AG09319 (cell line): ENCODE data around the gene SLC35A4.
"Not testable (repeated sequence)": the region's sequence is repeated elsewhere in the genome, so short reads cannot be mapped to it uniquely, and the experiment has no call there.

ENCODE experiments used
- DNase-seq: peaks from one replicate; pipeline ENCODE4 v3.0.0-alpha.2; 2010; ENCODE audit warnings: low read depth; ENCODE audit errors: extremely low read depth
- CTCF ChIP-seq: IDR thresholded peaks from 2 replicates; pipeline ENCODE4 v1.5.1; 2011; ENCODE audit warnings: low read depth, mild to moderate bottlenecking, inconsistent platforms, low read length, moderate library complexity

Gene SLC35A4

GRCh38 chr5:140591747-140592372, 27.2 kb downstream of the SLC35A4 start:
- TF ChIP-seq CTCF: no peak
- no peak for DNase-seq

DNA sequence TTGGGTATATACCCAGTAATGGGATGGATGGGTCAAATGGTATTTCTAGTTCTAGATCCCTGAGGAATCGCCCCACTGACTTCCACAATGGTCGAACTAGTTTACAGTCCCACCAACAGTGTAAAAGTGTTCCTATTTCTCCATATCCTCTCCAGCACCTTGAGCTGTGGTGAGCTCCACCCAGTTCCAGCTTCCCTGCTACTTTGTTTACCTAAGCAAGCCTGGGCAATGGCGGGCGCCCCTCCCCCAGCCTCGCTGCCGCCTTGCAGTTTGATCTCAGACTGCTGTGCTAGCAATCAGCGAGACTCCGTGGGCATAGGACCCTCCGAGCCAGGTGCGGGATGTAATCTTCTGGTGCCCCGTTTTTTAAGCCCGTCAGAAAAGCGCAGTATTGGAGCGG, 28.4 kb downstream of the SLC35A4 start:
- DNase-seq: not testable (repeated sequence)

GRCh38 chr5:140594169-140594568, 29.5 kb downstream of the SLC35A4 start:
- no peak for TF ChIP-seq CTCF
- no peak for DNase-seq

DNA sequence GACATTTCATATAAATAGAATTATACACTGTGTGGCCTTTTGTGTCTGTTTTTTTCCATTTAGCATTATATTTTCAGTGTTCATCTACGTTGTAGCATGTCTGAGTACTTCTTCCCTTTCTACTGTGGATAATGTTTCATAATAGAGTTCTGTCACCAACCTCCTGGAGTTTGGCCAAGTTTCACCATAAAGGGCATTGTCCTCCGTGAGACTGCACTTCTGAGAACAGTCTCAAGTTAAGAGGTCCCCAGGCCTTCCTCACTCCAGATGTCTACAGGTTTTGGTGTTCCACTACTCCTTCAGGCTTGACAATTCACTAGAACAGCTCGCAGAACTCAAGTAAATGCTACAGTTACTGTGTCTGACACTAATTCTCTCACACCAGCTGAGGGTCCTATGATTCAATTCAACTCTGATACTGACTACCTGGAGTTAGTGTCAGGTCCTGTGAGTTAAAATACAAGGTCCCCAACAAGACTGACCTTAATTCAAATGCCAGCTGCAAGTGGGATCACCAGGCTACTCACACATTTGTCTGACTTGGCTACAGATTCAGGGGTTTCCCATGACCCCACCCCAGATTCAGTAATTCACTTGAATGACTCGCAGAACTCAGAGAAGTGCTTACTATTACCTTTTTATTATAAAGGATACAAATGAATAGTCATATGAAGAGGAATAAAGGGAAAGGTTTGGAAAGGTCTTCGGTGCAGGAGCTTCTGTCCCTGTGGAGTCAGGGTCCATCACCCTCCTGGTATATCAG, 31.1 kb downstream of the SLC35A4 start:
- DNase-seq: no peak
- no peak for TF ChIP-seq CTCF

GRCh38 chr5:140596321-140596741, 31.7 kb downstream of the SLC35A4 start:
- no peak for TF ChIP-seq CTCF
- no peak for DNase-seq

- no peak for DNase-seq
- TF ChIP-seq CTCF: no peak
Observed at GRCh38 chr5:140598836-140599235, 34.2 kb downstream of the SLC35A4 start.

DNA sequence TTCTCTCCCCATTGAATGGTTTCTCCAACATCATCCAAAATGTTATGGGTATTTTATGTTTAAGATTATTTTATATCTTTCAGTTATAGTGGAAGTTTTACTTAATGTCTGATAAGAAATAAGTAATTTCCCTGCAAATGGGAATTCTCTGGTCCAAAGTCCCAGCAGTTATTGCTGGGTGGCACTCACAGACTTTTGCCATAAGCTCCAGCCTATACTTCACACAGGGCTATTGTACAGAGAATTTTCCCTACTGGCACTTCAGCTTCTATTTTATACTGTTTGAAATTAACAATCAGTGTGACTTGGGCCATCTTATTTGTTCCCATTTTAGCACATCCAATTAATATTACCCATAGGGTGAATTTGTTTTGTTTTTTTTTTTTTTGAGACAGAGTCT, 35.5 kb downstream of the SLC35A4 start:
- no peak for DNase-seq
- no peak for TF ChIP-seq CTCF
